HUES6 (cell line): Measurements from ENCODE around the gene WDFY4.
A peak's percentile ranks its signal among the peaks of the same experiment; 100 is the strongest.

Experiments
- H3K27ac ChIP-seq: 2 replicates; pipeline ENCODE4 v1.7.0; 2013; ENCODE audit warnings: low read depth, mild to moderate bottlenecking, low read length, inconsistent platforms
- H3K27me3 ChIP-seq: 2 replicates; pipeline ENCODE4 v1.6.1; 2013; ENCODE audit warnings: low read length; ENCODE audit not compliant: control insufficient read depth, insufficient read depth
- H3K36me3 ChIP-seq: 2 replicates; pipeline ENCODE4 v1.6.1; 2013; ENCODE audit warnings: low read length; ENCODE audit not compliant: control insufficient read depth, insufficient read depth
- H3K4me1 ChIP-seq: 2 replicates; pipeline ENCODE4 v1.6.1; 2013; ENCODE audit warnings: low read length; ENCODE audit not compliant: control insufficient read depth, insufficient read depth
- H3K4me3 ChIP-seq: 2 replicates; pipeline ENCODE4 v1.5.1; 2013; ENCODE audit warnings: low read depth, low read length
- H3K9ac ChIP-seq: one replicate; pipeline ENCODE4 v1.6.1; 2013; ENCODE audit warnings: mild to moderate bottlenecking, low read length
- H3K9me3 ChIP-seq: 2 replicates; pipeline ENCODE4 v1.6.1; 2013; ENCODE audit warnings: low read depth, low read length; ENCODE audit not compliant: control insufficient read depth, insufficient read depth

The WDFY4 gene

DNA sequence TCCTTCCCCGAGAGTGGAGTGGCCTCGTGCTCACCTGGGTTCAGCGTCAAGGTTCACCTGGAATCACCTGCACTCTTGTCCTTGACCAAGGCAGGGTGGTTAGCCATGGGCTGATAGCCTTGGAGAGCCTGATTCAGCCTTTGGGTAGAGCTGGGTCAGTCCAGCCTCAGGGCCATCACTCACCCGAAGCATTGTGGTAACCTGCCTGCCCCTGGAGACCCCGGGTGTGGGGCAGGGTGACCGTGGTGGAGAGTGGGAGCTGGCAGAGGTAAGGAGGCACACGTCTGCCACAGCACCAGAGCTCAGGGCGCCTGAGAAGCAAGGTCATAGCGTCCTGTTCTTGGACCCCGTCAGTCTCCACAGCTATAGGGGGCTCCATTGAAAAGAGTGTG, 27.8 kb upstream of the WDFY4 start:
- Histone ChIP-seq H3K36me3 (no peaks in the 10 kb centered on the region), H3K27ac (no peak overlapping the region), H3K9me3 (no peaks in the 10 kb centered on the region), H3K4me1 (peaks cover 12% of the 10 kb centered on the region), H3K4me3 (peak overlapping the region; percentile 47), H3K9ac (no peak overlapping the region), H3K27me3 (peaks cover 38% of the 10 kb centered on the region)

DNA sequence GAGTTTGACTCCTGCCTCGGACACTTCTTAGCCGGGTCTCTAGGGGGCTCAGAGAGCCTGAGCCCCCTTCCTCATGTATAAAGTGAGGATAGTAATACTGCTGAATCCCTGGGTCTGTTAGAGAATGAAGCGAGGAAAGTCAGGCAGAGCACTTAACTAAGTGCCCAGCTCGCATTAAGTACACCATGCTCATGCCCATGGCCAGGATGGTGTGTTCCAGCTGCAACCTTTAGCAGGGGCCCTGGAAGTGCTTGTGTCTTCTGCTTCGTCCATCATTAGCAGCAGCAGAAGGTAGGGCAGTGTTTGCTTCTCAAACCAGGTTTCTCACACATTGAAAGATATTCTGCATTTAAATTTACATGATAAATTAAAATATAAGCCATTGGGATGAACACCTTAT, 27.3 kb upstream of the WDFY4 start:
- peaks cover 12% of the 10 kb centered on the region for H3K4me1 ChIP-seq
- H3K9me3 ChIP-seq = no peaks in the 10 kb centered on the region
- no peak overlapping the region for H3K4me3 ChIP-seq
- no peak overlapping the region for H3K27ac ChIP-seq
- H3K9ac ChIP-seq = no peak overlapping the region
- H3K27me3 ChIP-seq = peaks cover 38% of the 10 kb centered on the region
- H3K36me3 ChIP-seq = no peaks in the 10 kb centered on the region

- Histone ChIP-seq H3K4me3 (no peak overlapping the region), H3K27ac (no peak overlapping the region), H3K36me3 (no peaks in the 10 kb centered on the region), H3K4me1 (peaks cover 12% of the 10 kb centered on the region), H3K9me3 (no peaks in the 10 kb centered on the region), H3K27me3 (peaks cover 34% of the 10 kb centered on the region), H3K9ac (no peak overlapping the region)
Measured at GRCh38 chr10:48658243-48658974, 26.3 kb upstream of the WDFY4 start.

- no peak overlapping the region for H3K9ac ChIP-seq
- peaks cover 12% of the 10 kb centered on the region for H3K4me1 ChIP-seq
- H3K9me3 ChIP-seq = no peaks in the 10 kb centered on the region
- no peaks in the 10 kb centered on the region for H3K36me3 ChIP-seq
- no peak overlapping the region for H3K27ac ChIP-seq
- no peak overlapping the region for H3K4me3 ChIP-seq
- peaks cover 34% of the 10 kb centered on the region for H3K27me3 ChIP-seq
Measured at GRCh38 chr10:48658975-48659269, 25.8 kb upstream of the WDFY4 start.

DNA sequence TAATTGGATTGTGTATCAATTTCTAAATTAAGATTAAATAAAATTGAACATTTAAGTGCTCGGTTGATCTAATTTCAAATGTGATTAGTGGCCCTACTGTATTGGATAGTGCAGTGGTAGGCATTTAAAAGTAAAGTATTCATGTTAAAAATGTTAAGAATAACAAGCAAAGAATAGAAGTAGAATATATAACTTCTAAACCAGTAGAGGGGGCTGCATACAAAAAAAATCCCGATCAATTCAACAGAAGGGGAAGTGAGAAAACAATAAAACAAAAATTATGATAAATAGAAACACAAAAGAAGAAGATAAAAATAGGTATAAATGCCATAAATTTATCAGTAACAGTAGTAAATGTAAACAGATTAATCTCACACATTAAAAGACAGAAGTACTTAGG, 24.9 kb upstream of the WDFY4 start:
- H3K9me3 ChIP-seq = peaks cover 7% of the 10 kb centered on the region; the same call in 1 of the 2 replicates
- H3K27ac ChIP-seq = no peak overlapping the region
- no peak overlapping the region for H3K9ac ChIP-seq
- no peaks in the 10 kb centered on the region for H3K36me3 ChIP-seq
- peaks cover 12% of the 10 kb centered on the region for H3K4me1 ChIP-seq
- H3K4me3 ChIP-seq = no peak overlapping the region
- peaks cover 26% of the 10 kb centered on the region for H3K27me3 ChIP-seq

DNA sequence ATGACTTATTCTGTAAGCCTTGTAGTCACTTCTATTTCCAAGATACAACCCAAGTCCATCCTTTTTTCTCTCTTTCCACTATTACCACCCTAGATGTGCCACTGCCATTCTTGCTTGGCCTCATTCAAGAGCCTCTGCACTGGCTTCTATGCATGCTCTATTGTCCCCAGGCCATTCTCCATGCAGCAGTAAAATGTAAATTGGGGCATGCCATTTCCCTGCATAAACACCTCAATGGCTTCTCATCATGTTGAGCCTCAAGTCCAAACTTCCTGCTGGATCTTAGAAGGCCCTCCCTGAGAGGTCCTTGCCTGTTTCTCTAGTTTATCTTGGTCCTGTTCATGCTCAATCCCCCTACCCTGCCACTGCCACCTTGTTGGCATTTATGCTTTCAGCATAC, 23.2 kb upstream of the WDFY4 start:
- Histone ChIP-seq H3K9me3 (peaks cover 15% of the 10 kb centered on the region), H3K27me3 (peaks cover 17% of the 10 kb centered on the region), H3K4me3 (no peak overlapping the region), H3K4me1 (peaks cover 6% of the 10 kb centered on the region), H3K36me3 (no peaks in the 10 kb centered on the region), H3K9ac (no peak overlapping the region), H3K27ac (no peak overlapping the region)

DNA sequence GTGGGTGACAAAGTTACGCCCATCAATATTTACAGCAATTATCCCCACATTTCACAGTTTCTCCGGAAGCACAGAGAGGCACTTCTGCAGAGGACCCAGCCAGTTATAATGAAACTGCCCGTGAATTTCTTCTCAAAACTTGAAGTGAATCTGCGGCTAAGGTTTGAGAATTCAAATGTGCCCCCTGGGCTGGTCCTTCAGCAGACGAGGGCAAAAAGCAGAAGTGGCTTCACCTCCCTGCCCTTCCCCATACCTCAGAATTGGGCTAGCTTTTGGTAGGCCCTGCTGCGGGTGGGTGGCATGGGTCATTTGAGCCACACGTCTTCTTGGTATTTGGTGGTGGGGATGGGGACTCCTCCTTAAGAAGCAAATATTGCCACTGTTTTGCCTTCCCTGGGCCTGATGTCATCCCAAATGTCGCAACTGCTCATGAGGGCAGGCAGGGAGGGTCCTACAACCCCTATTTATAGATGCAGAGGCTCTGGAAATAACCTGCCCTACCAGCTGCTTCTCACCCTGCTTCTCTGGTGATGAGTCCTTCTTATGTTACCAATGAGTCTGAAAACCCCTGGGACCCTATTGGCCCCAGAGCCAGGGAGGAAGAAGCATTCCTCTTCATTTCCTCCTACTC, 16.6 kb upstream of the WDFY4 start:
- H3K36me3 ChIP-seq = no peaks in the 10 kb centered on the region
- no peak overlapping the region for H3K9ac ChIP-seq
- H3K27me3 ChIP-seq = 0 out of 2 replicates have a peak, but pooled peaks cover 8% of the 10 kb centered on the region
- H3K4me3 ChIP-seq = no peak overlapping the region
- no peak overlapping the region for H3K27ac ChIP-seq
- H3K4me1 ChIP-seq = peaks cover 12% of the 10 kb centered on the region; the same call in 1 of the 2 replicates
- peaks cover 15% of the 10 kb centered on the region for H3K9me3 ChIP-seq

DNA sequence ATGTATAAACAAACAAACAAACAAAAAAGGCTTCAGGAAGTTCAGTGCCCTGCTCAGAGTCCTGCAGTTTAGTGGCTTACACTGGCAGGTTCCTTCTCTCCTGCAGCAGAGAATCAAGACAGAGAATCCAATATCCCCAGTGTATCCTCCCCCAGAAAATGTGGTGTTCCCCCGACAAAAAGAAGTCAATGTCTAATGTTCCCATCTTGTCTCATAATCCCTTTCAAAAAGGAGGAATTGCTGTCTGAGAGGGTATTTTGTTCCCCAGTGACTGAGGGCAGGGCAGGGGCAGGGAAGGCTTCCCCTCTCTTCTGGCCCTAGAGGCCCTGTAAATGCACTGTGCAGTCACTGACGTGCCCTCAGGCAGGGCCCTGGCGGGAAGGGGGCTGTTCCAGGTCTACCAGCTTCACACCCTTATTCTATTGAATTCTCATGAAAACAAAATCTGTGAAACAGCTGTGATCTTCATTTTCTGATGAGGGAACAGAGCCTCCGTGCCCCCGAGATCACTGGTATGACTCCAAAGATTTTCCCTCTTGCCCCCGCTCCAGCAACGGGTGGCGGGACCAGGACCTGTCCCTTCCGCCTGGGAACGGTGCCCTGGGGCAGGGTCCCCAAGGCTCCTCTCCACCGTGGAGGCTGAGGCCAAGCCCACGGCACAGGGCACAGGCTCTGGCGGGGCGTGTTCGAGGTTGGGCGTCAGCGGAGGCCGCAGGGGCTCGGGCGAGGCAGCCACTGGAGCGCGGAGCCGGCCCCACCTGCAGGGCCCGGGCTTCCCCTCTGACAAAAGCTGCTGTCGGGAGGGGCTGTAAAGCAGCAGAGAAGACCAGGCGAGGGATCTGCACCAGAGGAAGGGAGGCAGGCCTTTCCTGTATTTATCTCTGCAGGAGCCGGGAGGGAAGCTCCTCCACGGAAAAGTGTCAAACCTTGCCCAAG, 13.4 kb upstream of the WDFY4 start:
- Histone ChIP-seq H3K27ac (no peak overlapping the region), H3K4me1 (peaks cover 12% of the 10 kb centered on the region; the same call in 1 of the 2 replicates), H3K4me3 (peak overlapping the region; percentile 44), H3K9ac (peak overlapping the region; percentile 41), H3K27me3 (0 out of 2 replicates have a peak, but pooled peaks cover 8% of the 10 kb centered on the region), H3K9me3 (no peaks in the 10 kb centered on the region), H3K36me3 (no peaks in the 10 kb centered on the region)

DNA sequence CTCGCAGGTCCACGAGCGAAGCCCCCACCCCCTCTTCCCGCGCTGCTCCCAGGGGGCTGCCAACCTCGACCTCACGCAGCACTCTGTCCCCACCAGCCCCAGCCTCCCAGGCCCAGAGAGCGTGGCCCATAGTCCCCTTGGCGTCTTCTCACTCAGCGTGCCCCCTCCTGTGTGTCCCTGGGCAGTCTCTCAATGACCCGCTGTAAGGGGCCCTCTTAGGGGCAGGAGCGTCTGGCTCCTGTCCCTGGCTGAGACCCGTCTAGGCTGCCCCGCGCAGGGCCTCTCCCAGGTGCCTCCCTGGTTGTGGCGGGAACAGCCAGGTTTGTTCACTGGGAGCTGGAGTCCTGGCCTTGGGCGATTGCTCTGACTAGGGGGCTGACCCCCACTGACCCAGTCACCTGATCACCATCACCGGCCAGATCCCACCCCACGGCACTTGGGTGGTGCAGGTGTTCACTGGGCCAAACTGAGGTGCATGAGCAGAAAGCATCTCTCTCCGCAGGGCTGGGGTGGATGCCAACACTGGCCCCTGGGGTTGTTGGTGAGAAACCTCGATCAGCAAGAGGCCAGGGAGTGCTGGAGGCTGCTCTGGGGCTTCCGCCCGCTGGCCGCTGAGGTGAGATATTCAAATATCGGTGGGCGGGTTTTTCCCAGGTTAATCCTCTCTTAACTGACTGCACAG, 12.6 kb upstream of the WDFY4 start:
- peaks cover 12% of the 10 kb centered on the region; the same call in 1 of the 2 replicates for H3K4me1 ChIP-seq

GRCh38 chr10:48672596-48673265, 11.9 kb upstream of the WDFY4 start:
- Histone ChIP-seq H3K9ac (no peak overlapping the region), H3K27me3 (0 out of 2 replicates have a peak, but pooled peaks cover 8% of the 10 kb centered on the region), H3K4me1 (peaks cover 12% of the 10 kb centered on the region; the same call in 1 of the 2 replicates), H3K27ac (no peak overlapping the region), H3K36me3 (no peaks in the 10 kb centered on the region), H3K9me3 (peaks cover 2% of the 10 kb centered on the region; the same call in 1 of the 2 replicates), H3K4me3 (no peak overlapping the region)

More for the DNA sequence above, 12.6 kb upstream of the WDFY4 start:
- H3K27ac ChIP-seq = no peak overlapping the region
- 0 out of 2 replicates have a peak, but pooled peaks cover 8% of the 10 kb centered on the region for H3K27me3 ChIP-seq
- H3K36me3 ChIP-seq = no peaks in the 10 kb centered on the region
- H3K9me3 ChIP-seq = no peaks in the 10 kb centered on the region
- H3K9ac ChIP-seq = no peak overlapping the region
- H3K4me3 ChIP-seq = no peak overlapping the region; the same call in 1 of the 2 replicates
